GM21381 (cell line): ENCODE data around the gene PRR5L.
"Not testable (repeated sequence)": the region's sequence is repeated elsewhere in the genome, so short reads cannot be mapped to it uniquely, and the experiment has no call there.

Experiments
- ATAC-seq: cut with Tn5 transposase; IDR thresholded peaks from one replicate; pipeline ENCODE4 v1.9.1; 2021; ENCODE audit warnings: mild to moderate bottlenecking, moderate library complexity; ENCODE audit not compliant: unreplicated experiment

Gene PRR5L

GRCh38 chr11:36455658-36456111 lies 159.6 kb downstream of the PRR5L start:
- ATAC-seq: no peak

DNA sequence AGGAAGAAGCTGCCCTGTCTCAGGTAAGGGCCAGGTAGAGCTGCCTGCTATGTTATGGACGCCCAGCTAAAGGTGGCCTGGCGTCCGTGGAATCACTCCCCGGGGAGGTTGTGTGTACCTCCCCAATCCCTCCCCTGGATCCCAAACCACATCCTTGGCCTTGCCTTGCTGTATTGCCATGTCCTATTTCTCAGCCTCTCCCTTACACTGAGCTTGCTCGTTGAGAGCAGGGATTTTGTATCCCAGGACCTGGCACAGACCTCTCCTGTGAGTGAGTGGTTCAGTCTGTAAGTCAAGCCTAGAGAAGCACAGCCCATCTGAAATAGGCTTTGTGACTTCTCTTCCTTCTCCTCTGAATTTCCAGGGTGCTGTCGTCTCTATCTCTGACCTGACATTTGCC lies 160.1 kb downstream of the PRR5L start:
- ATAC-seq: no peak

DNA sequence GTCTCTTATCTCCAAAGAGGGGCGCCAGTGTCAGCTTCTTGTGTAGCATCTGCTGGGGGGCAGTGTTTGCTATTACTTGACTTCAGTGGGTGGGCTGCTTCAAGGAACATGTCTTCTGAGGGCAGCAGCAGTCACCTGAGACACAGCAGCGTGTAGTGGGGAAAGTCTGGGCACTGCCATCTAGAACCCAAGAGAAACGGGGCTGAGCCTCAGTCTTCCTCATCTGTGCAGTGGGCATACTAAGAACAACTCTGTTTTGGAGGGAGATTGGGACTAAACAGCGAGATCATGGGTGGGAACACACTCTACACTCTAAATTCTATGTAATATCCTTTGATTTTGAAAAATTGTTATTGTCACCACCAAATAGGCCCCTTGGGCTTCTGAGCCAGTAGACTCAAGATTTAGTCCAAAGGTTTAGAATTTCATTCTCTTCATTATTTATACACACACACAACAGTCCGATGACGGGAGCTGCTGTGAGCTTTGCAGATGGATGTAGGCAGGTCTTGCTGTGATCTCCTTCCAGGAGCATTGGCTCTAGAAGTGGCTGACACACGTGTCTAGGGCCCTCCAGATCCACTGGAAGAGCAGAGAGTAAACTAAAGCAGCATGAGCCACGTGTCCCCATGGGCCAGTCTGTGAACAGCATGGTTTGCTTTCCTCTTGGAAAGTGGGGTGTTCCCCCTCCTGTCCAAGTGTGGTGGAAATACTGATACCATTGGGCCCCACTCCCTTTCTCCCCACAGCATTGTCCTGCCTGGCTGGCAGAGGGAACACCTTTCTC lies 162.2 kb downstream of the PRR5L start:
- ATAC-seq: no peak

GRCh38 chr11:36459046-36459445 lies 163.0 kb downstream of the PRR5L start:
- ATAC-seq: no peak

GRCh38 chr11:36460220-36460619 lies 164.1 kb downstream of the PRR5L start:
- ATAC-seq: no peak

GRCh38 chr11:36462321-36462720 lies 166.2 kb downstream of the PRR5L start:
- no peak for ATAC-seq

DNA sequence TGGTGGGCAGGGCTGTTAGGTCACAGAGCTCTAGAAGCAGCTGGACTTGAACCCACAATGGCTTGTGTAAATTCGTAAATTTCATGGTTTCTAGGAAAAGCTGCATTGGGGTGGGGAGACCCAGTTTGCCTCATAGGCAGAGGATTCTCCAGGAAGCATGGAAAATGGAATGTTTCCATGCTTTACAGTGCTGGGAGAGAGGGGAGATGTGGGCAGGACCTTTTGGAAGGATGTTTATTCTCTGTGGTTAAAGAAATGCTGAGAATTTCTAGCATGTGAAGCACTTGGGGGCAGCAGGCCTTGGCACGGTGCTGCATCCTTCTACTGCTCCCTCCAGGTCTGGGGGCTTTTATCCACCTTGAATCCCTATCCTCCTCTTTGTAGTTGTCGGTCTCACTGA lies 167.7 kb downstream of the PRR5L start:
- no peak for ATAC-seq

GRCh38 chr11:36464720-36465119 lies 168.6 kb downstream of the PRR5L start:
- ATAC-seq: no peak

GRCh38 chr11:36465449-36466163 lies 169.5 kb downstream of the PRR5L start:
- no peak for ATAC-seq

DNA sequence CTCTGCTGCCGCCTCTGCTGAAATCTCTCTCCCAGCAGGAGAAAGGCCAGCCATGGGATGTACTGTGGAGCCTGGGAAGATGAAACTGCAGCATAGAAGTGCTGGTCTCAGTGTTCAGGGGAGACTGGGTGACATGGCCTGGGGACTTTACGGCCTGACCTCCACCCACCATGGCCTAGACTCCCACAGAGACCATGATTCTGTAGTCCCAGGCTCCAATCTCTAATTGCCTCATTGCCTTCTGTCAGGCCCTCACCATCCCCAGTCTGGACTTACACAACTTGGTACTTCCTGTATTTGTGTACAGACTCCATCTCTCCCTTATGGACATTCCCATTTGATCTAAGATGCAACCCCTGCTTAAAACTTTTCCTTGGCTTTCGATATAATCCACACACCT lies 170.9 kb downstream of the PRR5L start:
- ATAC-seq: no peak

- no peak for ATAC-seq
These were observed 171.8 kb downstream of the PRR5L start for GRCh38 chr11:36467916-36468315.

DNA sequence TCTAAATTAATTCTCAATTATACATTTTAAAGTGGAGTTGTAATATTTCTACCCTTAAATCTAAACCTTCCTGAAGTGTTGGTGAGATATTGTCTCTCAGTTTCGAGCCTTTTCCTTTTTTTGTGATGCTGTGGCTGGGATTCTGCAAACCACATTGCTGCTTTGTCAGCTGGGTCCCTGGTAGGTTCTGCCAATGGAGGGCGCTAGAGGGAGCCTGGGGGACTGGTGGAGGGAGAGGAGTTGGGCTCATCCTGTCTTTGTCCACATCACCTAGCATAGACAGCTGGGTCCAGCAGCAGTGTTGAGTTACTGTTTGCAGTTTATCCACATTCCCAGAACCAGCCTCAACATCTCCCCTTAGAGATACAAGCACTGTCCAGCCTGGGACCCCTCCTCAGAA lies 173.0 kb downstream of the PRR5L start:
- no peak for ATAC-seq

DNA sequence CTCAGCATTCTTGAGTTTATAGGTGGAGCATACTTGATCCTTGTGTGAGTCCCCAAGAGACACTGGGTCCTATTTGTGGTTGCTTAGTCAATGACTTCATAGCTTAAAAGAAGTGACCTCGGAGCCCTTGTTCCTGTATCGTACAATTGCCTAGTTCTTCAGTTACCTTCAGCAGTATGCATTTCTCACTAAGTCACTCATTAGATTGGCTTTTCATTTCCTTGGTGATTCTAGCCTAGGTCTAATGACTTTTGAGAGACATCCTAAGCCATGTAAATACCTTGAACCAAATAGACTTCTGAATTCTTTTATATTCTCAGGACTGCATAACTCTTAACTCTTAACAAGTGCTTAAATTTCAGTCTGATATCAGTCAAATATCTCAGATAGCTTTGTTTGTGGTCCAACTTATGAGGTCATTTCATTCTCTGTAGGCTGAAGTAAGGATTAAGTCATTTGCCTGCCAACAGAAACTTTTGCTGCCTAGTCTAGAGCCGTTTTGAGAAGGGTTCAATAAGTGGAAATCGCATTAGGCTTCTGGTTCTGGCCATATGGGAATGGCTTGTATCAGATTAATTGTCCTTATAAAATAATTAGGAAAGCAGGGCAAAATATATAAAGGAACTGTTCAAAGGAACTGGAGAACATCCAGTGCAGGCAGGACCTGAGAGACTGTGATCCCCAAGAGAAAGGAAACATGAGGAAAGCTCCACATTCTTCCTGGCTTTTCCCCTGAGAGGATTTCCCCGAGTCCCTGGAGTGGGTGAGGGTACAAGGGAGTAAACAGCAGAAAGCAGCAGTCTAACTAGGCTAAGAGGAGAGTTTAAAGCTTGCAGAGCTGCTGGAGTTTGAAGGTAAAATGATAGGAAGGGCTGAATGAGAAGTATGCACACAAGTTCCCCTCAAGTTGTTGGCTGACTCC lies 174.1 kb downstream of the PRR5L start:
- ATAC-seq: no peak

GRCh38 chr11:36471577-36471976 lies 175.5 kb downstream of the PRR5L start:
- ATAC-seq: no peak

DNA sequence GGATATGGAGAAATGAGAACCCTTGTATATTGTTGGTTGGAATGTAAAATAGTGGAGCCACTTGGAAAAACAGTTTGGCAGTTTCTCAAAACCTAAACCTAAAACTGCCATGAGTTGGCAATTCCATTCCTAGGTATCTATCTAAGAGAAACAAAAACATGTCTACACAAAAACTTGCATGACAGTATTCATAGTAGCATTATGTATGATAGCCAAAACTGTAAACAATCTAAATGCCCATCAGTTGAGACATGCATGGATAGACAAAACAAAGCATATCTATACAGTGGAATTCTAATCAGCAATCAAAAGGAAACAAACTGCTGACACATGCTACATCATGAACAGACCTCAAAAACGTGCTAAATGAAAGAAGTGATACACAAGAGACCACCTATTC lies 179.1 kb downstream of the PRR5L start:
- ATAC-seq: no peak

DNA sequence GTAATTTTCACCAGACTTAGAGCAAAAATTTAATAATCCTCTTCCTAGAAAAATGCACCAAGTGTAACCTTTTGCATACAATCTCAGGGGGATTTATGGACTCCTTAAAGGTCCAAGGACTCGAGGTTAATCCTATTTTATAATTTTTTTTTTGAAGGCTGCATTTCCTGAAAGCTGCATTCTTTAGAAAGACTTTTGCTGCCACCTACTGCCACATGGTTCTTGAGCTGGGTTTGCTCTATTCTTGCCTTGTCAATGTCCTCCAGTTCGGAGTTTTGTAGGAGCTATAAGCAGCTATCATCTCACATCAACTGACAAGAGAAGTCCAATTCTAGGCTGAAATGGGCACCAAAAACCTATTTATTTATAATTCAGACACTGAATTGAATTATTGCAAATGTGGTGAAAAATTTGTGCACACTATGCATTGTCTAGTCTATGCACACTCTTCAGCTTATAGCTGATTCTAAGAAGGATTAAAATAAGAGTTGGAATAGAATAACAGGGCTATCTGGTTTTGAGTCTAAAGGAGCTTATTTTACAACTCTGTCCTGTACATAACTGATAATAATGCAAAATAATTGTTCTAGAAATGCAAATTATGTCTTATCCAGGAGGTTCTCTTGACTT lies 182.7 kb downstream of the PRR5L start:
- no peak for ATAC-seq

GRCh38 chr11:36480833-36481232 lies 184.7 kb downstream of the PRR5L start:
- ATAC-seq: no peak

DNA sequence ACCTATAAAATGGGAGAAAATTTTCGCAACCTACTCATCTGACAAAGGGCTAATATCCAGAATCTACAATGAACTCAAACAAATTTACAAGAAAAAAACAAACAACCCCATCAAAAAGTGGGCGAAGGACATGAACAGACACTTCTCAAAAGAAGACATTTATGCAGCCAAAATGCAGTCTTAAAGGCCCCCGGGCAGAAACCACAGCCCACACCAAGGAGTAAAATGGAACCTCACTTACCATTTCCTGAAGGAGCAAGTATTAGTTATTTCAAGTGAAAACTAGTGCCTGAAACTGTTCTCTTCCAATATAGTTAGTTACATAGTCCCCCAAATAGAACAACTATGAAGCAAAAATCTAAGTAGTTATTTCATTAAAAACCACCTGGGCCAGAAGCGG lies 187.0 kb downstream of the PRR5L start:
- ATAC-seq: not testable (repeated sequence)

DNA sequence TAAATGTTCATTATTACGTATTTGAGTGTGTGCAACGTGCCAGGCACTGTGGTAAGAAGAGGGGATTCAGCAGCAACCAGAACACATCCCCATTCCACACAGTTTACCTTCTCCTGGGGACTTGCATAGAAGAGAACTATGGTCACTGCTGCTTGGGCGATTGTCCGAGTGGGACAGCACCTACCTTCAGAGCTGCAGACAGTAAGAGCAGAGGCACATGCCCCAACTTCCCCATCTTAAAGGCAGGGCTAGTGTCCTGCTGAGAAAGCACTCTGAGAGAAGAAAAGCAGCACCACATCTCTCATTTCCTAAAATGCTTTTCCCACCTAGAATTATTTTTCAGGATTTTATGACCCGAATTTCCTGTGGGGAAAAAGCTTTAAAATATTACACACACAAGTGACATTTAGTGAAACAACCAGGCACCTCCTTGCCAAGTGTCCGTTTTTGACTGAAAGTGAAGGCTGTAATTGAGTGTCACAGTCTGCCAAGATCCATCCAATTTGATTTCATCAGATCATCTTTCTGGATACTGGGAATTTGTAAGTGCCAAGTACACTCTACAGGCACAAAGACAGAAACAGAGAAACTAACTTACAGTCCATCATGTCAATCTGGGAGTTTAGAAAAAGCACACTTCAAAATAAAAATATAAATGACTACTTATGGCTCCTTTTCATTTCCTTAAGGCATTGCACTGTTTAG lies 189.4 kb downstream of the PRR5L start:
- ATAC-seq: no peak

DNA sequence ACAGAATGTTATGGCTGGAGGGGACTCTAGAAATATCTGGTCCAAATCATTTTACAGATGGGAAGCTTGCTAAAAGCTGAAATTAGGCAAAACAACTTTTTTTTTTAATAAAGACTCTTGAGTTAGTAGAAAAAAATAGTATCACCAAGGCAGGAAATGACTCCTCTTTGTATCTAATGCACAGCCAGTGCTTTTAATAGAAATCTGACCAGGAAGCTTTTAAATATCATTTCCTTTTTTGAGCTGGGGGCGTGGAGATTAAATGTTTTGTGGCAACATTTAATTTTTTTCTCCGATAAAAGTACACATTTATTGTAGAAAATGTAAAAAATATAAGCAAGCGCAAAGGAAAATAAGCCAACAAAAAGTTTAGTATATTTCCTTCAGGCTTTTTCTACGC lies 191.5 kb downstream of the PRR5L start:
- ATAC-seq: no peak
